Measurements from ENCODE around the gene KIAA0930.

KIAA0930 gene

GRCh38 chr22:45166932-45167331, 73.8 kb downstream of the KIAA0930 start:
- POLR2A ChIA-PET (ENCODE audit: low non-redundant PET): no interaction called here
- CTCF ChIA-PET: interaction anchor here (0.6 kb wide), 1 partner anchor 228 kb away, joined by 3 read pairs; no protein-coding TSS in a partner anchor
- DNase-seq (ENCODE audit: low spot score): no peak

GRCh38 chr22:45164270-45165088, 76.2 kb downstream of the KIAA0930 start:
- peak overlapping the region; percentile 98 for H3K27ac ChIP-seq
- ChIA-PET POLR2A (ENCODE audit: low non-redundant PET) (interaction anchor here (0.7 kb wide), 1 partner anchor 860 kb away, joined by 3 read pairs; no protein-coding TSS in a partner anchor), CTCF (interaction anchor here (0.7 kb wide), 2 partner anchors 68 to 323 kb away, joined by 3 read pairs; no protein-coding TSS in a partner anchor)
- DNase-seq (ENCODE audit: low spot score): peak; percentile 25
- no peak for TF ChIP-seq CTCF (conservative IDR thresholded peaks at IDR 0.05; ENCODE audit: low read depth)

More at GRCh38 chr22:45166932-45167331, 73.8 kb downstream of the KIAA0930 start:
- H3K27ac ChIP-seq: no peak overlapping the region
- no peak for TF ChIP-seq CTCF (conservative IDR thresholded peaks at IDR 0.05; ENCODE audit: low read depth)

- ChIA-PET POLR2A (ENCODE audit: low non-redundant PET) (interaction anchor here (0.6 to 0.7 kb wide), 5 partner anchors 9 to 861 kb away, joined by 3 to 6 read pairs (median 3); no protein-coding TSS in a partner anchor), CTCF (interaction anchor here (0.7 kb wide), 3 partner anchors 25 to 323 kb away, joined by 3 read pairs; no protein-coding TSS in a partner anchor)
- H3K27ac ChIP-seq: peak within 1 kb of the TSS; percentile 98
- TF ChIP-seq CTCF (conservative IDR thresholded peaks at IDR 0.05; ENCODE audit: low read depth): no peak
- peak; percentile 97 for DNase-seq (ENCODE audit: low spot score)
These were observed 77.0 kb downstream of the KIAA0930 start, which contains the start of gene NUP50 for GRCh38 chr22:45163451-45164269. Gene NUP50 (plus strand): TSS chr22:45163925. CDS start chr22:45168178, 4,253 bp downstream.

GRCh38 chr22:45163099-45163450, 77.6 kb downstream of the KIAA0930 start:
- POLR2A ChIA-PET (ENCODE audit: low non-redundant PET): interaction anchor here (0.6 to 0.7 kb wide), 3 partner anchors 50 to 80 kb away, joined by 3 to 6 read pairs (median 3); no protein-coding TSS in a partner anchor
- CTCF ChIA-PET: interaction anchor here (0.5 kb wide), 1 partner anchor 1748 kb away, joined by 3 read pairs; no protein-coding TSS in a partner anchor
- no peak for TF ChIP-seq CTCF (conservative IDR thresholded peaks at IDR 0.05; ENCODE audit: low read depth)
- H3K27ac ChIP-seq: peak overlapping the region; percentile 98
- no peak for DNase-seq (ENCODE audit: low spot score)

GRCh38 chr22:45162531-45162930, 78.2 kb downstream of the KIAA0930 start:
- ChIA-PET POLR2A (ENCODE audit: low non-redundant PET) (no interaction called here), CTCF (interaction anchor here (0.5 kb wide), 1 partner anchor 1749 kb away, joined by 3 read pairs; no protein-coding TSS in a partner anchor)
- TF ChIP-seq CTCF (conservative IDR thresholded peaks at IDR 0.05; ENCODE audit: low read depth): no peak
- DNase-seq (ENCODE audit: low spot score): no peak
- H3K27ac ChIP-seq: peak overlapping the region; percentile 98

Data from RWPE1 (cell line).